ENCODE measurements around the gene UBTF. TPM values are rescaled to one million over a fixed set of nuclear protein-coding genes. Genes with fewer than 3 reads are reported as not detected.

The UBTF gene
- total RNA-seq, 1 donor from 2014 or later, result 53.5 TPM

DNA sequence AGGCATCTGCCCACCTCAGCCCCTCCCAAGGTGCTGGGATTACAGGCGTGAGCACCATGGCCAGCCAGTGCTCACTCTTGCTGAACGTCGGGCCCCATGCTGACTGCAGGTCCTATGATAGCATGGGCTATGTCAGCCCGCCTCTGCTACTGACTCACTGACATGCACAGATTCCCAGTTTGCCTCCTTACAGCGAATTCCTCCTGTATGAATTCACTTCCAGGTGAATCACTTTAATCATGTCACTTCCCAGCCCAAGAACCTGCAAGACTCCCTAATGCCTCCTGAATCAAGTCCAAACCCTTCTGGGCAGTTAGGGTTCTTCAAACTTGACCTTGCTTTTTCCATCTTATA is 16.1 kb upstream of the UBTF start:
- Histone ChIP-seq H3K4me3 (no peak overlapping the region), H3K4me1 (no peaks in the 10 kb centered on the region), H3K9me3 (no peaks in the 10 kb centered on the region), H3K27ac (no peak overlapping the region), H3K27me3 (no peaks in the 10 kb centered on the region), H3K36me3 (no peaks in the 10 kb centered on the region)
- TF ChIP-seq POLR2A (IDR thresholded peaks at IDR 0.05), result no peak
- TF ChIP-seq, protein P1, sequence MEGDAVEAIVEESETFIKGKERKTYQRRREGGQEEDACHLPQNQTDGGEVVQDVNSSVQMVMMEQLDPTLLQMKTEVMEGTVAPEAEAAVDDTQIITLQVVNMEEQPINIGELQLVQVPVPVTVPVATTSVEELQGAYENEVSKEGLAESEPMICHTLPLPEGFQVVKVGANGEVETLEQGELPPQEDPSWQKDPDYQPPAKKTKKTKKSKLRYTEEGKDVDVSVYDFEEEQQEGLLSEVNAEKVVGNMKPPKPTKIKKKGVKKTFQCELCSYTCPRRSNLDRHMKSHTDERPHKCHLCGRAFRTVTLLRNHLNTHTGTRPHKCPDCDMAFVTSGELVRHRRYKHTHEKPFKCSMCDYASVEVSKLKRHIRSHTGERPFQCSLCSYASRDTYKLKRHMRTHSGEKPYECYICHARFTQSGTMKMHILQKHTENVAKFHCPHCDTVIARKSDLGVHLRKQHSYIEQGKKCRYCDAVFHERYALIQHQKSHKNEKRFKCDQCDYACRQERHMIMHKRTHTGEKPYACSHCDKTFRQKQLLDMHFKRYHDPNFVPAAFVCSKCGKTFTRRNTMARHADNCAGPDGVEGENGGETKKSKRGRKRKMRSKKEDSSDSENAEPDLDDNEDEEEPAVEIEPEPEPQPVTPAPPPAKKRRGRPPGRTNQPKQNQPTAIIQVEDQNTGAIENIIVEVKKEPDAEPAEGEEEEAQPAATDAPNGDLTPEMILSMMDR (IDR thresholded peaks at IDR 0.05), result no peak
- no peak for TF ChIP-seq POLR2AphosphoS5 (IDR thresholded peaks at IDR 0.05; ENCODE audit: insufficient read depth in 1 of 2, low read depth in 1 of 2)
- intact Hi-C loops (cut with DNase I), result no loop called here
- no peak for DNase-seq (ENCODE audit: extremely low spot score in 2 of 2)

GRCh38 chr17:44233582-44233981 is 14.1 kb upstream of the UBTF start:
- Histone ChIP-seq H3K27me3 (no peaks in the 10 kb centered on the region), H3K27ac (no peak overlapping the region), H3K9me3 (no peaks in the 10 kb centered on the region), H3K4me3 (no peak overlapping the region), H3K36me3 (no peaks in the 10 kb centered on the region), H3K4me1 (no peaks in the 10 kb centered on the region)
- intact Hi-C loops (cut with DNase I), result no loop called here
- no peak for DNase-seq (ENCODE audit: extremely low spot score in 2 of 2)
- no peak for TF ChIP-seq POLR2A (IDR thresholded peaks at IDR 0.05)
- TF ChIP-seq, protein P1 (IDR thresholded peaks at IDR 0.05), result no peak
- no peak for TF ChIP-seq POLR2AphosphoS5 (IDR thresholded peaks at IDR 0.05; ENCODE audit: insufficient read depth in 1 of 2, low read depth in 1 of 2)

DNA sequence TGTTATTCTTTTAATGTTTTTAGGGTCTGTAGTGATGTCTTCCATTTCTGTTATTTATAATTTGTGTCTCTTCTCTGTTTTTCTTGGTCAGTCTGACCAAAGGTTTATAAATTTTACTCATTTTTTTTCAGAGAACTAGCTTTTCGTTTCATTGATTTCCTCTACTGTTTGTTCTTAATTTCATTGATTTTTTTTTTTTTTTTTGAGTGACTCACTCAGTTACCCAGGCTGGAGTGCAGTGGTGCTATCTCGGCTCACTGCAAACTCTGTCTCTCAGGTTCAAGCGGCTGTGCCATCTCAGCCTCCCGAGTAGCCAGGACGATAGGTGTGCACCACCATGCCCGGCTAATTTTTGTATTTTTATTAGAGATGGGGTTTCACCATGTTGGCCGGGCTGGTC is 12.6 kb upstream of the UBTF start:
- H3K27ac ChIP-seq, result no peak overlapping the region
- TF ChIP-seq POLR2A (IDR thresholded peaks at IDR 0.05) (no peak), POLR2AphosphoS5 (IDR thresholded peaks at IDR 0.05; ENCODE audit: insufficient read depth in 1 of 2, low read depth in 1 of 2) (no peak)
- TF ChIP-seq, protein P1 (IDR thresholded peaks at IDR 0.05), result no peak
- no peaks in the 10 kb centered on the region for H3K36me3 ChIP-seq
- H3K4me3 ChIP-seq, result no peak overlapping the region
- H3K9me3 ChIP-seq, result no peaks in the 10 kb centered on the region
- intact Hi-C loops (cut with DNase I), result no loop called here
- no peaks in the 10 kb centered on the region for H3K4me1 ChIP-seq
- H3K27me3 ChIP-seq, result no peaks in the 10 kb centered on the region
- DNase-seq (ENCODE audit: extremely low spot score in 2 of 2), result no peak

GRCh38 chr17:44230140-44230539 is 10.7 kb upstream of the UBTF start:
- Histone ChIP-seq H3K4me3 (no peak overlapping the region), H3K36me3 (no peaks in the 10 kb centered on the region), H3K9me3 (no peaks in the 10 kb centered on the region), H3K27me3 (no peaks in the 10 kb centered on the region), H3K27ac (no peak overlapping the region), H3K4me1 (no peaks in the 10 kb centered on the region)
- intact Hi-C loops (cut with DNase I), result no loop called here
- TF ChIP-seq POLR2AphosphoS5 (IDR thresholded peaks at IDR 0.05; ENCODE audit: insufficient read depth in 1 of 2, low read depth in 1 of 2) (no peak), POLR2A (IDR thresholded peaks at IDR 0.05) (no peak)
- TF ChIP-seq, protein P1 (IDR thresholded peaks at IDR 0.05), result no peak
- no peak for DNase-seq (ENCODE audit: extremely low spot score in 2 of 2)

DNA sequence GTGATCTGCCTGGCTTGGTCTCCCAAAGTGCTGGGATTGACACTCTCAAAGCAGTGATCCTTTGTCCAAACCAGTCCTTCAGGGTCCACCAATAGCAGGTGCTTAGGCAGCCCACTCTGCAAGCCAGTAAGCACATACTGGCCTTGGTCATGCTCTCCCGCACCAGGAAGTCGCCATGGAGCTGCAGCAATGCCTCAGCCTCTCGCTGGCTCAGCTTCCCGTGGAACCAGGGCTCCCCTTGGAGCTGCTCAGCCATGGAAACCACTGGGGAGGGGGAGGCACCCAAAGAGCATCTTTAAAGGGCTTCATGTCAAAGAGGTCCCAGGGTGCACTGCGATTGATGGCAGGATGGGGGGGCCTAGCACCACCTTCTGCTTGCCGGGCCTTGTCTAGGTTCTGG is 9.6 kb upstream of the UBTF start:
- Histone ChIP-seq H3K27ac (no peak overlapping the region), H3K4me3 (no peak overlapping the region), H3K9me3 (no peaks in the 10 kb centered on the region), H3K27me3 (no peaks in the 10 kb centered on the region), H3K36me3 (no peaks in the 10 kb centered on the region), H3K4me1 (no peaks in the 10 kb centered on the region)
- no peak for TF ChIP-seq POLR2AphosphoS5 (IDR thresholded peaks at IDR 0.05; ENCODE audit: insufficient read depth in 1 of 2, low read depth in 1 of 2)
- no peak for TF ChIP-seq POLR2A (IDR thresholded peaks at IDR 0.05)
- TF ChIP-seq, protein P1 (IDR thresholded peaks at IDR 0.05), result no peak
- no peak for DNase-seq (ENCODE audit: extremely low spot score in 2 of 2)
- intact Hi-C loops (cut with DNase I), result no loop called here

All from vagina (tissue), 2 donors.